ENCODE results near the gene FARP2.

- TF ChIP-seq, protein P1, sequence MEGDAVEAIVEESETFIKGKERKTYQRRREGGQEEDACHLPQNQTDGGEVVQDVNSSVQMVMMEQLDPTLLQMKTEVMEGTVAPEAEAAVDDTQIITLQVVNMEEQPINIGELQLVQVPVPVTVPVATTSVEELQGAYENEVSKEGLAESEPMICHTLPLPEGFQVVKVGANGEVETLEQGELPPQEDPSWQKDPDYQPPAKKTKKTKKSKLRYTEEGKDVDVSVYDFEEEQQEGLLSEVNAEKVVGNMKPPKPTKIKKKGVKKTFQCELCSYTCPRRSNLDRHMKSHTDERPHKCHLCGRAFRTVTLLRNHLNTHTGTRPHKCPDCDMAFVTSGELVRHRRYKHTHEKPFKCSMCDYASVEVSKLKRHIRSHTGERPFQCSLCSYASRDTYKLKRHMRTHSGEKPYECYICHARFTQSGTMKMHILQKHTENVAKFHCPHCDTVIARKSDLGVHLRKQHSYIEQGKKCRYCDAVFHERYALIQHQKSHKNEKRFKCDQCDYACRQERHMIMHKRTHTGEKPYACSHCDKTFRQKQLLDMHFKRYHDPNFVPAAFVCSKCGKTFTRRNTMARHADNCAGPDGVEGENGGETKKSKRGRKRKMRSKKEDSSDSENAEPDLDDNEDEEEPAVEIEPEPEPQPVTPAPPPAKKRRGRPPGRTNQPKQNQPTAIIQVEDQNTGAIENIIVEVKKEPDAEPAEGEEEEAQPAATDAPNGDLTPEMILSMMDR (IDR thresholded peaks at IDR 0.05; ENCODE audit: low read depth, low read length), result no peak
- TF ChIP-seq POLR2A (IDR thresholded peaks at IDR 0.05; ENCODE audit: extremely low read depth, insufficient read length), result no peak
- no peak for TF ChIP-seq MYC (IDR thresholded peaks at IDR 0.05; ENCODE audit: low read depth, low read length)
- TF ChIP-seq, protein P2, sequence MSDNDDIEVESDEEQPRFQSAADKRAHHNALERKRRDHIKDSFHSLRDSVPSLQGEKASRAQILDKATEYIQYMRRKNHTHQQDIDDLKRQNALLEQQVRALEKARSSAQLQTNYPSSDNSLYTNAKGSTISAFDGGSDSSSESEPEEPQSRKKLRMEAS (IDR thresholded peaks at IDR 0.05; ENCODE audit: low read depth, low read length), result no peak
Measured at GRCh38 chr2:241325257-241325656, 30.8 kb upstream of the FARP2 start.
